IPS-18a (cell line): ENCODE results near the gene MYADML2.
A peak's percentile ranks its signal among the peaks of the same experiment; 100 is the strongest.
"Not testable (repeated sequence)": the region's sequence is repeated elsewhere in the genome, so short reads cannot be mapped to it uniquely, and the experiment has no call there.

Experiments used
- H3K27ac ChIP-seq: one replicate; pipeline ENCODE4 v1.5.1; 2013; ENCODE audit warnings: low read length
- H3K27me3 ChIP-seq: one replicate; pipeline ENCODE4 v1.6.1; 2013; ENCODE audit warnings: mild to moderate bottlenecking, low read length; ENCODE audit not compliant: control insufficient read depth, insufficient read depth
- H3K36me3 ChIP-seq: one replicate; pipeline ENCODE4 v1.6.1; 2013; ENCODE audit warnings: low read depth, low read length; ENCODE audit not compliant: control insufficient read depth
- H3K4me1 ChIP-seq: one replicate; pipeline ENCODE4 v1.6.1; 2013; ENCODE audit warnings: low read depth, low read length; ENCODE audit not compliant: control insufficient read depth
- H3K4me3 ChIP-seq: one replicate; pipeline ENCODE4 v1.5.1; 2013; ENCODE audit warnings: low read length
- H3K9ac ChIP-seq: one replicate; pipeline ENCODE4 v1.6.1; 2013; ENCODE audit warnings: mild to moderate bottlenecking, low read length, moderate library complexity
- H3K9me3 ChIP-seq: one replicate; pipeline ENCODE4 v1.6.1; 2013; ENCODE audit warnings: low read depth, low read length; ENCODE audit not compliant: control insufficient read depth

The MYADML2 gene

DNA sequence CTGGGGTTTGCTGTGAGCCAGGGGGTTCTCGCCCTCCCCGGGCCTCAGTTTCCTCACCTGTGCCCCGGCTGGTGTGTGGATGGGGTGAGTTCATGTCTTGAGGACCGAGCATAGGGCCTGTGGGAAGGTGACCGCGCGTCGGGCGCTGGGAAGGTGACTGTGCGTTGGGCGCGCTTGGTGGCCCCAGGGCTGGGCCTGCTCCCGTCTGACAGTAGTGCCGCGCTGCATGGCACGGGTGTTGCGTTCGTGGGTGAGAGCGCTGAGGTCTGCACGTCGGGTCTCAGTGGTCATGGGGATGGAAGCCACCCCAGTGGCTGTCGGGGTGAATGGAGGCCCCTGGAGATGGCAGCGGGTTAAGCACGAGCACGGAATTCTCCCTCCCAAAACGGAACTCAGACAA is 39.6 kb upstream of the MYADML2 start:
- Histone ChIP-seq H3K9ac (no peak overlapping the region), H3K9me3 (no peaks in the 10 kb centered on the region), H3K27ac (no peak overlapping the region), H3K36me3 (peaks cover 14% of the 10 kb centered on the region), H3K4me3 (no peak overlapping the region), H3K4me1 (peaks cover 4% of the 10 kb centered on the region), H3K27me3 (no peaks in the 10 kb centered on the region)

DNA sequence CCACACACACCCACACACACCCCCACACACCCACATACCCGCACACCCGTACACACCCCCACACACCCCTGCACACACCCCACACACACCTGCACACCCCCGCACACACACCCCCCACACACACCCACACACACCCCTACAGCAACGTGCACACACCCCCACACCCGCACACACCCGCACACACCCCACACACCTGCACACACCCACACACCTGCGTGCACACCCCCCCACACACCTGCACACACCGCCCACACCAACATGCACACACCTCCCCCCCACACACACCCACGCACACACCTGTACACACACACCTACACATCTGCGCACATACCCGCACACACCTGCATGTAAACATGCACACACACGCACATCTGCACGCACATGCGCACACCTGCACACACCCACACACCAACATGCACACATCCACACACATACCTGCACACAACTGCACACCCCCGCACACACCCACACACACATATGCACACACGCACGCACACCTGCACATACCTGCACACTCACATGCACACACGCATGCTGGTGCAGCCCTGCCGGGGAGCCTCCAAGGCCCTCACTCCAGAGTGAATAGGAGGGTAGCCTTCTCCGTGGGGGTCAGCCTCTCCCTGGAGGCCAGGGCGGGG is 37.9 kb upstream of the MYADML2 start:
- H3K9ac ChIP-seq: no peak overlapping the region
- no peaks in the 10 kb centered on the region for H3K4me1 ChIP-seq
- no peak overlapping the region for H3K27ac ChIP-seq
- peaks cover 18% of the 10 kb centered on the region for H3K36me3 ChIP-seq
- no peak overlapping the region for H3K4me3 ChIP-seq
- no peaks in the 10 kb centered on the region for H3K9me3 ChIP-seq
- H3K27me3 ChIP-seq: no peaks in the 10 kb centered on the region

- no peaks in the 10 kb centered on the region for H3K27me3 ChIP-seq
- peaks cover 24% of the 10 kb centered on the region for H3K36me3 ChIP-seq
- no peak overlapping the region for H3K4me3 ChIP-seq
- H3K9ac ChIP-seq: no peak overlapping the region
- no peak overlapping the region for H3K27ac ChIP-seq
- H3K9me3 ChIP-seq: no peaks in the 10 kb centered on the region
- no peaks in the 10 kb centered on the region for H3K4me1 ChIP-seq
Observed at GRCh38 chr17:81983639-81984373, 36.8 kb upstream of the MYADML2 start.

- H3K27me3 ChIP-seq: no peaks in the 10 kb centered on the region
- H3K4me3 ChIP-seq: no peak overlapping the region
- no peaks in the 10 kb centered on the region for H3K9me3 ChIP-seq
- H3K27ac ChIP-seq: no peak overlapping the region
- peaks cover 24% of the 10 kb centered on the region for H3K36me3 ChIP-seq
- no peak overlapping the region for H3K9ac ChIP-seq
- no peaks in the 10 kb centered on the region for H3K4me1 ChIP-seq
Observed at GRCh38 chr17:81983011-81983638, 36.1 kb upstream of the MYADML2 start.

- H3K9ac ChIP-seq, H3K4me1 ChIP-seq, H3K9me3 ChIP-seq, H3K4me3 ChIP-seq, H3K27ac ChIP-seq, H3K27me3 ChIP-seq: not testable (repeated sequence)
- H3K36me3 ChIP-seq: peaks cover 24% of the 10 kb centered on the region
Observed at GRCh38 chr17:81981511-81981910, 34.5 kb upstream of the MYADML2 start.

DNA sequence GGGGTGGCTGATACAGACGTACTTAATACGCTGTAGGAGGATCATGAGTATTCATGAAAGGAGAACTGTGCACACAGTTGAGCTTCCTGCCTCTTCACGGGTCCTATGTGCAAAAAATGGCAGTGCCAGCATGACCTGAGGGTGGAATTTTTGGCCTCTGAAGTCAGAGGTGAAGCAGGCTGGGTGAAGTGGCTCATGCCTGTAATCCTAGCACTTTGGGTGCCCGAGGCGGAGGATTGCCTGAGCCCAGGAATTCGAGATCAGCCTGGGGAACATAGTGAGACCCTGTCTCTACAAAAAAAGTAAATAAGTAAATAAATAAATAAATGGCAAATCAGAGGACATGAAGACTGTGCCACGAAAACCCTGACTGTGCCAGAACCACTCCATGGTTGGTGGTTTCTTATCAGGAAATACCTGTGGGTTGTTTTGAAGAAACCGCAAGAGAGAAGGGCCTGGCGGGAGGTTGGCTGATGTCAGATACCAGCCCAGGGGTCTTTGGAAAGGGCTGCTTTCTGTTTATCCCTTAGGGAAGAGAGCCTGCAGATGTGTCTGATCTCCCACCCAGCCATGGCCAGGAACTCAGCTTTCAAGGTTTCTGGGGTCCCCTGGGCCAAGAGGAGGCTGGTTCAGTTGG is 33.8 kb upstream of the MYADML2 start:
- Histone ChIP-seq H3K27me3 (peaks cover 13% of the 10 kb centered on the region), H3K9ac (no peak overlapping the region), H3K27ac (no peak overlapping the region), H3K9me3 (no peaks in the 10 kb centered on the region), H3K4me1 (peaks cover 4% of the 10 kb centered on the region), H3K36me3 (peaks cover 22% of the 10 kb centered on the region), H3K4me3 (no peak overlapping the region)

- Histone ChIP-seq H3K4me3 (no peak overlapping the region), H3K27me3 (peaks cover 19% of the 10 kb centered on the region), H3K36me3 (peaks cover 15% of the 10 kb centered on the region), H3K4me1 (peaks cover 4% of the 10 kb centered on the region), H3K9ac (no peak overlapping the region), H3K27ac (no peak overlapping the region), H3K9me3 (no peaks in the 10 kb centered on the region)
Observed at GRCh38 chr17:81980122-81980521, 33.1 kb upstream of the MYADML2 start.

- Histone ChIP-seq H3K9ac (peak overlapping the region; percentile 83), H3K4me1 (peaks cover 4% of the 10 kb centered on the region), H3K27ac (no peak overlapping the region)
Observed at GRCh38 chr17:81978524-81979298, 31.7 kb upstream of the MYADML2 start.

DNA sequence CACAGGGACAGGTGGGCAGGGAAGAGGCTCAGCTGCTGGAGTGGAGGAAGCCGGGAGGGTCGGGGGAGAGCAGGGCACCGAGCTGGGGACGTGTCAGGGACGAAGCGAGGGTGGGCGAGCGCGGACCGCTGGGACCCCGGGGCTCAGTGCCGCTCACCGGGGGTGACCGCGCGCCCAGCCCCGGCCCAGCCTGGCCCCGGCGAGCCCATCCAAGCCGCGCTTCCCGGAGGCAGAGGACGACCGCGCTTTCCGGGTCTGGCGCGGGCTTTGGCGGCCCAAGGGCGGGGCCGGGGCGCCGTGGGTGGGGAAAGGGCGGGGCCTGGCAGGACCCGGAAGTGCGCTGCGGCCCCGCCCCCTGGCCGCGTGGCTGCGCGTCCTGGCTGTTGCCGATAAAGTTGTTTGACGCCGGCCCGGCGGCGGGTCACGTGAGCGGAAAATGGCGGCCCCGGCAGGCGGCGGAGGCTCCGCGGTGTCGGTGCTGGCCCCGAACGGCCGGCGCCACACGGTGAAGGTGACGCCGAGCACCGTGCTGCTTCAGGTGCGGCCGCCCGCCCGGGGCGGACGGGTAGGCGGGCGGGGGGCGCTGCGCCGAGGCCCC is 30.3 kb upstream of the MYADML2 start, which contains the start of gene ASPSCR1:
ASPSCR1 (plus strand) TSS at position 419 of the 598 bp plus-strand sequence; CDS start at position 437, 18 bp downstream.
- Histone ChIP-seq H3K4me1 (peaks cover 4% of the 10 kb centered on the region), H3K9ac (peak within 1 kb of the TSS; percentile 83), H3K36me3 (peaks cover 10% of the 10 kb centered on the region), H3K9me3 (no peaks in the 10 kb centered on the region), H3K4me3 (peak within 1 kb of the TSS; percentile 84), H3K27me3 (peaks cover 21% of the 10 kb centered on the region), H3K27ac (no peak within 1 kb of the TSS)

More at GRCh38 chr17:81978524-81979298, 31.7 kb upstream of the MYADML2 start:
- Histone ChIP-seq H3K36me3 (peaks cover 10% of the 10 kb centered on the region), H3K4me3 (peak overlapping the region; percentile 84), H3K27me3 (peaks cover 21% of the 10 kb centered on the region), H3K9me3 (no peaks in the 10 kb centered on the region)

DNA sequence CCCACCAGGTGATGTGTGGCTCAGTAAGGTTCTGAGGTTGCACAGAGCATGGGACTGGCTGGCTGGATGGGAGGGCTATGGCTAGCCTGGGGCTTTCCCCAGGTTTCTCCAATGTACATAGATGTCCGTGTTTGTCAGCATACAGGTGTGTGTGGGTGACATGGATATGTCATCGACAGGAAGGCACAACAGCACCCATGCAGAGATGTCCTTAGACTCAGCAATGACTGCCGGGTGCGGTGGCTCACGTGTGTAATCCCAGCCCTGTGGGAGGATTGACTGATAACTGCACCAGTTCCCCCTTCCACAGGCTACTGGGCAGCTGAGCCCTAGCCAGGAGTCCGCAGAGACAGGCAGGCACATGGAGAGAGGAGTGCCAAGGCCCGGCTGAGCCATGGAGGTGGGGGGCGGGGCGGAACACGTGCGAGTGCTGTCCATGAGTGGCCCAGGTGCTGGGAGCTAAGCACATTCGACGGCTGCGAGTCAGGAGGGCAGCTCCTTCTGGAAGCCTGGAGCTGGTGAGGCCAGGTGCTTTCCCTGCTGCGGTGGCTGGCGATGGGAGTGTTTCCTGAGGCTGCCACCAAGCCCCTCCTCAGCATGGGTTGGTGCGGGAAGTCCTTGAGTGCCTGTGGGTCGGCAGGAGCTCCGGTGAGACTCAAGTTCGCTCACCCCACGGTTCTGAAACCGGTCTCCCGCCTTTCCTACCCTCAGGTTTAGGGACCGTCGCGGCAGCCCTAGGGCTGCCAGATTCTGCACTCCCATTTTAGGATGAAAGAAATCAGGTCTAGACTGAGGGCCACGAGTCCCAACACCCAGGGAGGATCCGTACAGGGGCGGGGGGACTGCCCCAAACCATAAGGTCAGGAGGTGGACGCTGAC is 29.5 kb upstream of the MYADML2 start:
- Histone ChIP-seq H3K4me3 (peak overlapping the region; percentile 84), H3K4me1 (peaks cover 4% of the 10 kb centered on the region), H3K27me3 (peaks cover 22% of the 10 kb centered on the region), H3K27ac (no peak overlapping the region), H3K9me3 (no peaks in the 10 kb centered on the region), H3K36me3 (peaks cover 10% of the 10 kb centered on the region), H3K9ac (peak overlapping the region; percentile 83)
